B cell (primary cell): Measurements from ENCODE around the gene GCNT2. TPM values are rescaled to one million over a fixed set of nuclear protein-coding genes. Genes with fewer than 3 reads are reported as not detected.

ENCODE experiments used
- ATAC-seq: fragments of 200-7000 bp; cut with Tn5 transposase; one replicate; pipeline ENCODE4 v1.10.0; 2021; ENCODE audit warnings: low read depth, mild to moderate bottlenecking, moderate number of reproducible peaks, moderate library complexity
- CTCF ChIA-PET: fragments of 350-600 bp; sonication (Branson Sonifier 250); formaldehyde crosslinking; loops from one replicate; lab custom pipeline; 2021; ENCODE audit warnings: antibody characterized with exemption, inconsistent platforms; lab: Charles Lee
- POLR2A ChIA-PET: fragments of 350-600 bp; sonication (Branson Sonifier 250); formaldehyde crosslinking; loops from one replicate; lab custom pipeline; 2021; ENCODE audit warnings: antibody characterized with exemption; lab: Charles Lee
- DNase-seq: peaks from one replicate; pipeline ENCODE4 v3.0.0; 2013
- H2AFZ ChIP-seq: 2 replicates; pipeline ENCODE4 v1.6.1; 2012; ENCODE audit warnings: mild to moderate bottlenecking, low read depth, low read length; ENCODE audit not compliant: insufficient read depth, poor library complexity, severe bottlenecking
- H3K27ac ChIP-seq, 2 donors: 1 replicate in 1 of 2; 2 replicates in 1 of 2; pipeline ENCODE4 v1.5.1; 2012 to 2013; ENCODE audit warnings: low read length in 2 of 2, mild to moderate bottlenecking in 2 of 2, moderate library complexity in 1 of 2
- H3K27me3 ChIP-seq, 4 experiments: fragments of 200-600 bp in 1 of 4; sonication (generic) in 1 of 4; replicated peaks in 1 of 4; 1 replicate in 2 of 4; 2 replicates in 2 of 4; pipeline versions ENCODE4 v1.6.1 to v1.7.0; 2013 to 2016; ENCODE audit warnings: low read length in 3 of 4, mild to moderate bottlenecking in 2 of 4, mixed read lengths in 1 of 4, moderate library complexity in 1 of 4; ENCODE audit not compliant: insufficient read depth in 4 of 4, control insufficient read depth in 3 of 4; ENCODE audit errors: control extremely low read depth in 1 of 4
- H3K36me3 ChIP-seq, 2 experiments: replicated peaks in 1 of 2; 1 replicate in 1 of 2; 2 replicates in 1 of 2; pipeline versions ENCODE4 v1.6.1 to v1.7.1; 2013; ENCODE audit warnings: low read length in 1 of 2; ENCODE audit not compliant: insufficient read depth in 2 of 2, control insufficient read depth in 1 of 2; ENCODE audit errors: control extremely low read depth in 1 of 2, extremely low read depth in 1 of 2
- H3K4me1 ChIP-seq, 2 donors: fragments of 200-600 bp in 1 of 2; sonication (generic) in 1 of 2; 1 replicate in 1 of 2; 2 replicates in 1 of 2; pipeline versions ENCODE4 v1.5.1 to v1.6.1; 2013 to 2017; ENCODE audit warnings: low read length in 2 of 2; ENCODE audit not compliant: control insufficient read depth in 2 of 2, insufficient read depth in 2 of 2
- H3K4me2 ChIP-seq: replicated peaks from 2 replicates; pipeline ENCODE3; 2012; ENCODE audit warnings: mild to moderate bottlenecking, low read depth, low read length; ENCODE audit not compliant: poor library complexity, severe bottlenecking
- H3K4me3 ChIP-seq, 5 experiments: fragments of 200-600 bp in 1 of 5; sonication (generic) in 1 of 5; 1 replicate in 3 of 5; 2 replicates in 2 of 5; pipeline versions ENCODE4 v1.5.1 to v1.7.0; 2011 to 2016; ENCODE audit warnings: low read length in 4 of 5, mild to moderate bottlenecking in 4 of 5, low read depth in 2 of 5, control low read depth in 1 of 5, moderate library complexity in 1 of 5; ENCODE audit not compliant: insufficient read depth in 1 of 5; ENCODE audit errors: control extremely low read depth in 1 of 5, extremely low read depth in 1 of 5
- H3K79me2 ChIP-seq: fragments of 200-600 bp; sonication (generic); one replicate; pipeline ENCODE4 v1.6.0; 2016; ENCODE audit warnings: low read length; ENCODE audit not compliant: control insufficient read depth, insufficient read depth
- H3K9ac ChIP-seq: fragments of 200-600 bp; sonication (generic); 2 replicates; pipeline ENCODE4 v1.6.1; 2017; ENCODE audit warnings: mild to moderate bottlenecking, low read length, moderate library complexity
- H3K9me3 ChIP-seq, 3 donors: one replicate each; pipeline versions ENCODE4 v1.6.1 to v1.7.1; 2013; ENCODE audit warnings: low read length in 2 of 3; ENCODE audit not compliant: control insufficient read depth in 2 of 3, insufficient read depth in 1 of 3; ENCODE audit errors: control extremely low read depth in 1 of 3
- H4K20me1 ChIP-seq: 2 replicates; pipeline ENCODE4 v1.6.0; 2012; ENCODE audit warnings: mild to moderate bottlenecking, low read length; ENCODE audit not compliant: insufficient read depth, control insufficient read depth, poor library complexity, severe bottlenecking
- H3K27ac Mint-ChIP-seq: one replicate; pipeline ENCODE4 v1.8.0; 2021; ENCODE audit warnings: mixed read lengths
- H3K27me3 Mint-ChIP-seq: one replicate; pipeline ENCODE4 v1.8.0; 2021; ENCODE audit warnings: mixed read lengths
- H3K4me1 Mint-ChIP-seq: one replicate; pipeline ENCODE4 v1.8.0; 2021; ENCODE audit warnings: mixed read lengths
- H3K4me3 Mint-ChIP-seq: one replicate; pipeline ENCODE4 v1.8.0; 2021; ENCODE audit warnings: mixed read lengths
- H3K9me3 Mint-ChIP-seq: one replicate; pipeline ENCODE4 v1.8.0; 2022; ENCODE audit warnings: mixed read lengths; ENCODE audit not compliant: insufficient read depth
- CTCF ChIP-seq: fragments of 200-600 bp; IDR thresholded peaks from one replicate; pipeline ENCODE4 v1.8.0; 2022; ENCODE audit warnings: antibody characterized with exemption, mild to moderate bottlenecking
- EZH2 ChIP-seq: IDR thresholded peaks from 2 replicates; pipeline ENCODE4 v1.6.1; 2012; ENCODE audit warnings: borderline replicate concordance, low read depth, mild to moderate bottlenecking, moderate library complexity, low read length; ENCODE audit not compliant: insufficient read depth, poor library complexity, severe bottlenecking
- WGBS: methylation state at CpG from one replicate; pipeline ENCODE4 v1.1.5; 2013; ENCODE audit warnings: missing lambda C conversion rate; ENCODE audit not compliant: insufficient coverage; 5-methylcytosine and 5-hydroxymethylcytosine counted together
- intact Hi-C: fragments of 100-400 bp; cut with micrococcal nuclease; formaldehyde crosslinking; loops from one replicate; pipeline ENCODE4 v1.10.0; 2022
- polyA plus RNA-seq: library from polyadenylated mRNA; depleted of rRNA; stranded (reverse); fragments of >200 nt; gene quantifications from 2 replicates; pipeline ENCODE4 v1.2.3, GENCODE V29; 2012
- total RNA-seq, 2 donors: library from RNA; stranded (reverse); fragments of 120-200 nt in 1 of 2; gene quantifications; 1 replicate in 1 of 2; 2 replicates in 1 of 2; pipeline versions ENCODE4 v1.2.3 to v1.2.4, GENCODE V29; 2013 to 2022

GCNT2 gene
- total and polyA plus RNA-seq, 2 donors (not counting 1 experiment from before 2014, with no cell fraction given), result 6.8 to 32.1 TPM

- ChIA-PET CTCF (interaction anchor here (0.6 kb wide), 1 partner anchor 347 kb away, joined by 5 read pairs; no protein-coding TSS in a partner anchor), POLR2A (no interaction called here)
- intact Hi-C loops, result loop anchor here (10.0 kb wide), 1 partner anchor 927 kb away; no protein-coding TSS in a partner anchor
- Histone ChIP-seq H3K9ac (no peak overlapping the region), H3K4me1 (peaks cover 61 to 62% of the 10 kb centered on the region in 2 donors), H3K4me2 (no peak overlapping the region), H3K36me3 (no peaks in the 10 kb centered on the region), H3K79me2 (peaks cover 73% of the 10 kb centered on the region), H3K27ac (peak overlapping the region in 1 of 2 donors; percentile 15), H3K4me3 (no peak overlapping the region), H3K27me3 (no peaks in the 10 kb centered on the region), H3K9me3 (no peaks in the 10 kb centered on the region), H2AFZ (no peak overlapping the region), H4K20me1 (peaks cover 5% of the 10 kb centered on the region)
- Mint-ChIP-seq H3K27ac (peak overlapping the region; percentile 64), H3K4me1 (peaks cover 81% of the 10 kb centered on the region), H3K9me3 (no peaks in the 10 kb centered on the region), H3K27me3 (no peaks in the 10 kb centered on the region), H3K4me3 (peak overlapping the region; percentile 37)
- TF ChIP-seq EZH2, result no peak
- TF ChIP-seq CTCF, result no peak
- WGBS, result no CpG with 5 or more reads among the region's 5 CpGs
- ATAC-seq (no peak), DNase-seq (no peak)
These were observed 16.6 kb downstream of the GCNT2 start for GRCh38 chr6:10537726-10538125.

- no peaks in the 10 kb centered on the region for H3K27me3 Mint-ChIP-seq
- peak overlapping the region; percentile 88 for H3K27ac Mint-ChIP-seq
- Histone ChIP-seq H3K9ac (no peak overlapping the region), H3K9me3 (no peaks in the 10 kb centered on the region), H3K27ac (peak overlapping the region in 1 of 2 donors; percentile 59), H3K4me1 (peaks cover 36 to 39% of the 10 kb centered on the region in 2 donors), H3K27me3 (no peaks in the 10 kb centered on the region), H3K4me3 (no peak overlapping the region), H2AFZ (peak overlapping the region; percentile 28), H3K4me2 (peak overlapping the region; percentile 65), H3K79me2 (peaks cover 74% of the 10 kb centered on the region), H4K20me1 (peaks cover 15% of the 10 kb centered on the region), H3K36me3 (no peaks in the 10 kb centered on the region)
- intact Hi-C loops, result no loop called here
- H3K4me1 Mint-ChIP-seq, result peaks cover 64% of the 10 kb centered on the region
- no peak for TF ChIP-seq CTCF
- no peak for TF ChIP-seq EZH2
- POLR2A ChIA-PET, result interaction anchor here (0.6 kb wide), 1 partner anchor 103 kb away, joined by 3 read pairs; no protein-coding TSS in a partner anchor
- CTCF ChIA-PET, result interaction anchor here (1.1 kb wide), 1 partner anchor 20 kb away, joined by 3 read pairs; no protein-coding TSS in a partner anchor
- H3K9me3 Mint-ChIP-seq, result no peaks in the 10 kb centered on the region
- DNase-seq (peak; percentile 34), ATAC-seq (no peak)
- H3K4me3 Mint-ChIP-seq, result peak overlapping the region; percentile 64
- 59% methylated on average over 2 of the region's 4 CpGs for WGBS
These were observed 19.1 kb downstream of the GCNT2 start for GRCh38 chr6:10540073-10540746.
